Panc1 (cell line): Measurements from ENCODE around the gene LUZP2. TPM values are rescaled to one million over a fixed set of nuclear protein-coding genes. Genes with fewer than 3 reads are reported as not detected.

ENCODE experiments used
- ATAC-seq: fragments of 200-7000 bp; cut with Tn5 transposase; 2 replicates; pipeline ENCODE4 v1.9.1; 2020; ENCODE audit warnings: mild to moderate bottlenecking, moderate library complexity
- BruUV-seq: library from RNA; stranded (reverse); fragments of 400-500 nt; replicated peaks from 2 replicates; lab custom pipeline; 2021; lab: Mats Ljungman, UMichigan
- CTCF ChIA-PET: fragments of 300-600 bp; sonication (Branson Sonifier 250); formaldehyde crosslinking; loops from one replicate; lab custom pipeline; 2022; ENCODE audit warnings: antibody characterized with exemption; lab: Charles Lee
- POLR2A ChIA-PET: fragments of 300-600 bp; sonication (Branson Sonifier 250); formaldehyde crosslinking; loops from one replicate; lab custom pipeline; 2022; ENCODE audit warnings: antibody characterized with exemption; lab: Charles Lee
- DNase-seq: peaks from one replicate; pipeline ENCODE4 v3.0.0-alpha.2; 2010; ENCODE audit warnings: low read depth, low spot score
- H3K27ac ChIP-seq: 2 replicates; pipeline ENCODE4 v1.5.1; 2011; ENCODE audit warnings: mild to moderate bottlenecking, low read length, inconsistent platforms
- H3K27me3 ChIP-seq: fragments of 200-500 bp; sonication (Bioruptor generic); 2 replicates; pipeline ENCODE4 v1.6.0; 2014; ENCODE audit warnings: low read length, inconsistent platforms; ENCODE audit not compliant: control insufficient read depth, insufficient read depth
- H3K36me3 ChIP-seq: fragments of 200-500 bp; sonication (Bioruptor generic); 2 replicates; pipeline ENCODE4 v1.5.1; 2014; ENCODE audit warnings: inconsistent platforms, mild to moderate bottlenecking, low read length, moderate library complexity; ENCODE audit not compliant: control insufficient read depth, insufficient read depth
- H3K4me1 ChIP-seq: 2 replicates; pipeline ENCODE4 v1.5.1; 2011; ENCODE audit warnings: inconsistent platforms, mild to moderate bottlenecking, low read length, moderate library complexity; ENCODE audit not compliant: control insufficient read depth, insufficient read depth
- H3K4me3 ChIP-seq, 2 experiments: 2 replicates each; pipeline ENCODE4 v1.5.1; 2011 to 2012; ENCODE audit warnings: low read depth in 2 of 2, low read length in 2 of 2, mild to moderate bottlenecking in 2 of 2, inconsistent platforms in 1 of 2, moderate library complexity in 1 of 2
- H3K9me3 ChIP-seq: fragments of 200-500 bp; sonication (Bioruptor generic); 2 replicates; pipeline ENCODE4 v1.5.1; 2014; ENCODE audit warnings: low read depth, mild to moderate bottlenecking, inconsistent platforms, low read length, moderate library complexity; ENCODE audit not compliant: control insufficient read depth, insufficient read depth
- CTCF ChIP-seq: fragments of 450-650 bp; IDR thresholded peaks from 2 replicates; pipeline ENCODE4 v1.5.1; 2017; ENCODE audit warnings: mild to moderate bottlenecking
- POLR2AphosphoS5 ChIP-seq: IDR thresholded peaks from 2 replicates; pipeline ENCODE4 v1.6.1; 2012; ENCODE audit warnings: mild to moderate bottlenecking, low read depth, low read length, moderate library complexity
- SIN3A ChIP-seq: IDR thresholded peaks from 2 replicates; pipeline ENCODE4 v1.6.1; 2012; ENCODE audit warnings: low read depth, mild to moderate bottlenecking, low read length, moderate library complexity, borderline replicate concordance; ENCODE audit not compliant: insufficient read depth
- TCF7L2 ChIP-seq: IDR thresholded peaks from 2 replicates; pipeline ENCODE4 v1.6.1; 2011; ENCODE audit warnings: mild to moderate bottlenecking, low read depth, low read length, inconsistent platforms
- in situ Hi-C: cut with HindIII; loops from 2 replicates; pipeline ENCODE4 v1.10.0; 2016; ENCODE audit warnings: low sequenced_read_pairs, low pct_unique_long_range_greater_than_20kb
- intact Hi-C: fragments of 100-400 bp; cut with micrococcal nuclease; formaldehyde crosslinking; loops from one replicate; pipeline ENCODE4 v1.10.0; 2022; ENCODE audit not compliant: unreplicated experiment
- total RNA-seq: library from RNA; stranded (reverse); gene quantifications from one replicate; pipeline ENCODE4 v1.2.1, GENCODE V29; 2021; ENCODE audit not compliant: unreplicated experiment
- TF ChIP-seq, protein P1 (sequence below), 2 experiments: IDR thresholded peaks; 2 replicates each; pipeline ENCODE4 v1.6.1; 2011 to 2012; ENCODE audit warnings: low read depth in 2 of 2, control low read depth in 1 of 2, low read length in 1 of 2, mild to moderate bottlenecking in 1 of 2, moderate library complexity in 1 of 2; ENCODE audit not compliant: insufficient read depth in 1 of 2

LUZP2 gene
- total RNA-seq, 1 experiment from 2014 or later = 0.18 TPM

GRCh38 chr11:24820541-24820940, 323.7 kb downstream of the LUZP2 start:
- Histone ChIP-seq H3K36me3 (no peaks in the 10 kb centered on the region), H3K4me3 (no peak overlapping the region), H3K27me3 (no peaks in the 10 kb centered on the region), H3K4me1 (no peaks in the 10 kb centered on the region), H3K9me3 (no peaks in the 10 kb centered on the region), H3K27ac (no peak overlapping the region)
- intact Hi-C loops = no loop called here
- ATAC-seq (no peak), DNase-seq (no peak)
- in situ Hi-C loops = no loop called here
- BruUV-seq = no TSS peak
- CTCF ChIA-PET = no interaction called here
- POLR2A ChIA-PET = no interaction called here
- TF ChIP-seq TCF7L2 = no peak
- TF ChIP-seq CTCF = no peak
- TF ChIP-seq, protein P1, sequence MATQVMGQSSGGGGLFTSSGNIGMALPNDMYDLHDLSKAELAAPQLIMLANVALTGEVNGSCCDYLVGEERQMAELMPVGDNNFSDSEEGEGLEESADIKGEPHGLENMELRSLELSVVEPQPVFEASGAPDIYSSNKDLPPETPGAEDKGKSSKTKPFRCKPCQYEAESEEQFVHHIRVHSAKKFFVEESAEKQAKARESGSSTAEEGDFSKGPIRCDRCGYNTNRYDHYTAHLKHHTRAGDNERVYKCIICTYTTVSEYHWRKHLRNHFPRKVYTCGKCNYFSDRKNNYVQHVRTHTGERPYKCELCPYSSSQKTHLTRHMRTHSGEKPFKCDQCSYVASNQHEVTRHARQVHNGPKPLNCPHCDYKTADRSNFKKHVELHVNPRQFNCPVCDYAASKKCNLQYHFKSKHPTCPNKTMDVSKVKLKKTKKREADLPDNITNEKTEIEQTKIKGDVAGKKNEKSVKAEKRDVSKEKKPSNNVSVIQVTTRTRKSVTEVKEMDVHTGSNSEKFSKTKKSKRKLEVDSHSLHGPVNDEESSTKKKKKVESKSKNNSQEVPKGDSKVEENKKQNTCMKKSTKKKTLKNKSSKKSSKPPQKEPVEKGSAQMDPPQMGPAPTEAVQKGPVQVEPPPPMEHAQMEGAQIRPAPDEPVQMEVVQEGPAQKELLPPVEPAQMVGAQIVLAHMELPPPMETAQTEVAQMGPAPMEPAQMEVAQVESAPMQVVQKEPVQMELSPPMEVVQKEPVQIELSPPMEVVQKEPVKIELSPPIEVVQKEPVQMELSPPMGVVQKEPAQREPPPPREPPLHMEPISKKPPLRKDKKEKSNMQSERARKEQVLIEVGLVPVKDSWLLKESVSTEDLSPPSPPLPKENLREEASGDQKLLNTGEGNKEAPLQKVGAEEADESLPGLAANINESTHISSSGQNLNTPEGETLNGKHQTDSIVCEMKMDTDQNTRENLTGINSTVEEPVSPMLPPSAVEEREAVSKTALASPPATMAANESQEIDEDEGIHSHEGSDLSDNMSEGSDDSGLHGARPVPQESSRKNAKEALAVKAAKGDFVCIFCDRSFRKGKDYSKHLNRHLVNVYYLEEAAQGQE (IDR thresholded peaks at IDR 0.05; ENCODE audit: insufficient read depth in 1 of 2, low read depth in 2 of 2, low read length in 1 of 2) = no peak
- TF ChIP-seq POLR2AphosphoS5 = no peak
- TF ChIP-seq SIN3A = no peak

DNA sequence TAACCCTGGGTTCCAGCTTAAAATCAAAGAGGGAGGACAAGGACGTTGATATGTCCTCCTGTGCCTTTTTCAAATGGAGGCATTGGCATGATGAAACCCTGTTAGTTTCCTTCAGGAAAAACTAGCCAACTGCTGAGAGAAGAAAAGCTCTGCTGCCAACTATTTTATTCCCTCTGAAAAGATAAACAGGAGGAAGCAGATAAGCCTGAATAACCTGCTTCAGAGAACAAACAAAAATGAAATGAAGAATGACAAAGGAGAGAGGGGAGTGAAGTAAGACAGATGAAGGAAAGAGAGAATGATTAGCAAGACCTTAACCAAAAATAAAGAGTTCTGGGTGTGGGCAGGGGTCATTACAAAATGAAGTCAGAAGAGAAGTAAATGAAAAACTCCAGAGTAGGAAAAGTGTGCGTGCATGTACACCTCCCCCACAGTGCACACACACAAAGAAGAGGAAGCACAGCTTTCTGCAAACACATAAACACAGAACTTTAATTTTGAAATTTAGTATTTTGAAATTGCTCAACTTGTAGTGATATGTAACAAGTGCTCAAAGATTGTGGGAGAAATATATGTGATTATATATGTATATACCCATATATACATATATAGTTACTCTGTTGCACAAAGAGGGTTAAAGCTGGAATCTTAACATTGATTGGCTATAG, 332.2 kb downstream of the LUZP2 start:
- Histone ChIP-seq H3K9me3 (no peaks in the 10 kb centered on the region), H3K27ac (no peak overlapping the region), H3K4me1 (no peaks in the 10 kb centered on the region), H3K4me3 (no peak overlapping the region), H3K36me3 (no peaks in the 10 kb centered on the region), H3K27me3 (no peaks in the 10 kb centered on the region)
- ChIA-PET CTCF (no interaction called here), POLR2A (no interaction called here)
- in situ Hi-C loops (no loop called here), intact Hi-C loops (no loop called here)
- no peak for ATAC-seq
- BruUV-seq = no TSS peak
- TF ChIP-seq POLR2AphosphoS5 (no peak), TCF7L2 (no peak), SIN3A (no peak), CTCF (no peak)
- no peak for DNase-seq
